Stromal cell of bone marrow (primary cell): ENCODE measurements around the gene MC5R.

Experiments used
- DNase-seq: peaks from one replicate; pipeline ENCODE4 v3.0.0-alpha.2; 2012; ENCODE audit warnings: low read depth

Gene MC5R

GRCh38 chr18:13823707-13824395 is at the start of gene MC5R:
MC5R (plus strand) TSS chr18:13824149; CDS start chr18:13825766, 1,617 bp downstream.
- no peak for DNase-seq

GRCh38 chr18:13775058-13775457 is 48.9 kb upstream of the MC5R start:
- no peak for DNase-seq

GRCh38 chr18:13791181-13791580 is 32.8 kb upstream of the MC5R start:
- DNase-seq = no peak

GRCh38 chr18:13793819-13794218 is 30.1 kb upstream of the MC5R start:
- no peak for DNase-seq

- DNase-seq = no peak
Measured at GRCh38 chr18:13796515-13796914, 27.4 kb upstream of the MC5R start.

GRCh38 chr18:13797157-13797611 is 26.8 kb upstream of the MC5R start:
- DNase-seq = no peak

- no peak for DNase-seq
Measured at GRCh38 chr18:13799396-13799795, 24.6 kb upstream of the MC5R start.

GRCh38 chr18:13800505-13801259 is 23.3 kb upstream of the MC5R start:
- no peak for DNase-seq

- DNase-seq = no peak
Measured at GRCh38 chr18:13801260-13801601, 22.7 kb upstream of the MC5R start.

- no peak for DNase-seq
Measured at GRCh38 chr18:13804305-13804704, 19.6 kb upstream of the MC5R start.

- no peak for DNase-seq
Measured at GRCh38 chr18:13808294-13809042, 15.5 kb upstream of the MC5R start.

GRCh38 chr18:13809043-13809430 is 14.9 kb upstream of the MC5R start:
- no peak for DNase-seq

- DNase-seq = no peak
Measured at GRCh38 chr18:13809531-13810255, 14.3 kb upstream of the MC5R start.

GRCh38 chr18:13810950-13811485 is 12.9 kb upstream of the MC5R start:
- DNase-seq = no peak

- DNase-seq = no peak
Measured at GRCh38 chr18:13811993-13812392, 12.0 kb upstream of the MC5R start.

GRCh38 chr18:13813271-13813849 is 10.6 kb upstream of the MC5R start:
- peak; percentile 43 for DNase-seq

GRCh38 chr18:13826209-13826608 is 2.3 kb downstream of the MC5R start:
- no peak for DNase-seq

- no peak for DNase-seq
Measured at GRCh38 chr18:13831864-13832508, 8.0 kb downstream of the MC5R start.

GRCh38 chr18:13834496-13835015 is 10.6 kb downstream of the MC5R start:
- DNase-seq = no peak

GRCh38 chr18:13835202-13835601 is 11.3 kb downstream of the MC5R start:
- DNase-seq = no peak

GRCh38 chr18:13836559-13836958 is 12.6 kb downstream of the MC5R start:
- no peak for DNase-seq
